NB4 (cell line): Measurements from ENCODE around the gene RNF44.

ENCODE experiments used
- CTCF ChIP-seq: IDR thresholded peaks from one replicate; pipeline ENCODE4 v1.5.1; 2012; ENCODE audit warnings: low read depth, low read length
- POLR2A ChIP-seq: IDR thresholded peaks from 2 replicates; pipeline ENCODE4 v1.6.1; 2011; ENCODE audit warnings: mild to moderate bottlenecking; ENCODE audit not compliant: insufficient read length; ENCODE audit errors: extremely low read depth

GRCh38 chr5:176521699-176522263 is 15.4 kb downstream of the RNF44 start:
- TF ChIP-seq CTCF (no peak), POLR2A (no peak)
